ENCODE results near the gene MAU2.
"Not testable (repeated sequence)": the region's sequence is repeated elsewhere in the genome, so short reads cannot be mapped to it uniquely, and the experiment has no call there.

MAU2 gene

GRCh38 chr19:19371059-19371458 is 50.4 kb downstream of the MAU2 start:
- DNase-seq (ENCODE audit: low read depth, low spot score): no peak
- in situ Hi-C loops (cut with HindIII; ENCODE audit: low sequenced_read_pairs): no loop called here
- TF ChIP-seq CTCF (IDR thresholded peaks at IDR 0.05; ENCODE audit: low read depth, low read length): no peak
- H3K4me3 ChIP-seq (ENCODE audit: low read depth, low read length): no peak overlapping the region

- DNase-seq (ENCODE audit: low read depth, low spot score): peak; percentile 28
- H3K4me3 ChIP-seq (ENCODE audit: low read depth, low read length): no peak overlapping the region
- in situ Hi-C loops (cut with HindIII; ENCODE audit: low sequenced_read_pairs): no loop called here
- no peak for TF ChIP-seq CTCF (IDR thresholded peaks at IDR 0.05; ENCODE audit: low read depth, low read length)
Observed at GRCh38 chr19:19372656-19373416, 52.2 kb downstream of the MAU2 start.

- no peak for TF ChIP-seq CTCF (IDR thresholded peaks at IDR 0.05; ENCODE audit: low read depth, low read length)
- in situ Hi-C loops (cut with HindIII; ENCODE audit: low sequenced_read_pairs): no loop called here
- H3K4me3 ChIP-seq (ENCODE audit: low read depth, low read length): no peak overlapping the region
- no peak for DNase-seq (ENCODE audit: low read depth, low spot score)
Observed at GRCh38 chr19:19379527-19379926, 58.9 kb downstream of the MAU2 start.

GRCh38 chr19:19380316-19380715 is 59.7 kb downstream of the MAU2 start:
- in situ Hi-C loops (cut with HindIII; ENCODE audit: low sequenced_read_pairs); H3K4me3 ChIP-seq (ENCODE audit: low read depth, low read length); DNase-seq (ENCODE audit: low read depth, low spot score): not testable (repeated sequence)

- DNase-seq (ENCODE audit: low read depth, low spot score): no peak
- no peak for TF ChIP-seq CTCF (IDR thresholded peaks at IDR 0.05; ENCODE audit: low read depth, low read length)
- H3K4me3 ChIP-seq (ENCODE audit: low read depth, low read length): no peak overlapping the region
- in situ Hi-C loops (cut with HindIII; ENCODE audit: low sequenced_read_pairs): no loop called here
Observed at GRCh38 chr19:19381007-19381926, 60.6 kb downstream of the MAU2 start.

- no peak overlapping the region for H3K4me3 ChIP-seq (ENCODE audit: low read depth, low read length)
- DNase-seq (ENCODE audit: low read depth, low spot score): no peak
- in situ Hi-C loops (cut with HindIII; ENCODE audit: low sequenced_read_pairs): no loop called here
- no peak for TF ChIP-seq CTCF (IDR thresholded peaks at IDR 0.05; ENCODE audit: low read depth, low read length)
Observed at GRCh38 chr19:19382118-19382517, 61.5 kb downstream of the MAU2 start.

- no peak for DNase-seq (ENCODE audit: low read depth, low spot score)
- TF ChIP-seq CTCF (IDR thresholded peaks at IDR 0.05; ENCODE audit: low read depth, low read length): no peak
- in situ Hi-C loops (cut with HindIII; ENCODE audit: low sequenced_read_pairs): no loop called here
Observed at GRCh38 chr19:19384486-19384885, 63.9 kb downstream of the MAU2 start.

More at GRCh38 chr19:19384486-19384885, 63.9 kb downstream of the MAU2 start:
- peak overlapping the region; percentile 46 for H3K4me3 ChIP-seq (ENCODE audit: low read depth, low read length)
